NOMO-1 treated with DMSO at 0.1 percent for 48 hours (cell line): Measurements from ENCODE around the gene ENDOV.

ENCODE experiments used
- DNase-seq: peaks from one replicate; lab custom pipeline; 2025; ENCODE audit not compliant: unreplicated experiment; lab: John Stamatoyannopoulos, UW

The ENDOV gene

DNA sequence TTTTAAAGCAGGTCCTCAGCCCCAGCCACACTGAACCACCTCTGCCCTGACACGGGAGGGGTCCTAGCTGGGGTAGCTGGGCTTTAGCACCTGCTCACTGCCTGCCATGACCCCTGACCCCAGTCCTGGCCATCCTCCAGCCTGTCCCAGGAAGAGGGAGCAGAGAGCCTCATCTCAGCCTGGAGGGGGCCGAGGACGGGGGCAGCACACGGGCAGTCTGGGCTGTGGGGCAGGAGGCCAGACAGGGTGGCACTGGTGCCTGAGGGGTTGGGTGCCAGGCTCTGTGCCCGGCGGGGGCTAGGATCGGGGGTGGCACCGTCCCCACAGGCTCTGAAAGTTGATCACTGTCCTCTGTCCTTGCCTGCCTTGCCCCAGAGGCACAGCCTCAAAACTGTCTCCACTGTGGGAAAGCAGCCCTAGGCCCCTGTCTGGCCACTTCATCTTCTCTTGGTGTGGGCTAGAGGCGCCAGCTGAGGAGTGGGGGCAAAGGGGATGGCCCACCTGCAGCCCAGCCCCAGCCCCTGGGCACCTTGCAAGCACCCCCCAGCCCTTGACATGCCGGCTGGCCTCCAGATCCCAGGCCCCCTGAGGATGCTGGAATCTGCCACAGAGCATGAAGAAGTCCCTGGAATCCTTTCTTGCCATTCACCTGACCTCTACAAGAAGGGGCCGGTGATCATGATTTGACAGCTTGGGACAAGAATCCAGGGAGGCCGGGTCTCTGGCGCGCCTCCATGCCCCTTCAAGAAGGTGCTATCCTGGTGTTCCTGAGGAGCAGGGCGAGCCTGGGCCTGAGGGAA, 15.7 kb downstream of the ENDOV start:
- no peak for DNase-seq

DNA sequence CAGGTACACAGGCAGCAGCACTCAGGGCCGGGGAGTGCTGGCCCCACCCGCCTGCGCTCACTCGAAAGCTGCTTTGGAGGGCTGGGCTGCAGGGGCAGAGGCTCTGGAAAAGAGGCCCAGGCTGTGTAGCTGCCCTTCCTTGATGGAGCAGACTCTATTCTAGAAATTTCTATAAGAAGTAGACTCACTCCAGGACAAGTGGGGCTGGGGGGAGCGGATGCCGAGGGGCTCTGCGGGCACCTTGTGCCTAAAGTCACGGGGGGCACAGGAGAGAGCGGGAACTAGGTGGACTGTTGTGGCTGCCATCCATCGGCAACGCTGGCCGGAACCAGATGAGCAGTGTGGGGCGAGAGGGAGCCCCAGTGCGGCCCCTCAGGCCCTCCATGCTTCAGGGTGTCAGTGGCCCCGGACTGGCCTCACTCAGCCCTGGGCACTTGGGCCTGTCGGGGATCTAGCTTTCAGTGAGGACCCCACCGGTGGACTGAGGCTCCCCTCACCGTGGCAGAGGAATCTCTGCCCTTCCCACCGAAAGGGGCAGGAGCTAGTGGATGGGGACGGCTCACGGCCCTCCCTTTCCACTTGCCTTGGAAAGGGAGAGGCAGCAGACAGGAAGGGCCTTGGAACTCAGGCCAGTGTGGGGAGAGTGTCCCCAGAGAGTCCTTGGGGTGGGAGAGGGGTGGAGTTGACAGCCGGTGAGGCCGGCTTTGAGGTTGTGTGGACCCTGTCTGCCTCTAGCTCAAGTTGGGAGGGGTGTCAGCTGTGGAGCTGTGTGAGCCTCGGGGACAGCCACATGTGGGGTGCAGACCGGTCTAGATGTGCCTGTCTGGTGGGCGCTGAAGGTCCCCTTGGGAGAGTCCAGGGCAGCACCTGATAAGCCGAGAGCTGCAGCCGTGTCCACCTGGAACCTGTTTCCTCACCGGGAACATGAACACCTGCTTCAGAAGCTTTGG, 16.6 kb downstream of the ENDOV start:
- no peak for DNase-seq

DNA sequence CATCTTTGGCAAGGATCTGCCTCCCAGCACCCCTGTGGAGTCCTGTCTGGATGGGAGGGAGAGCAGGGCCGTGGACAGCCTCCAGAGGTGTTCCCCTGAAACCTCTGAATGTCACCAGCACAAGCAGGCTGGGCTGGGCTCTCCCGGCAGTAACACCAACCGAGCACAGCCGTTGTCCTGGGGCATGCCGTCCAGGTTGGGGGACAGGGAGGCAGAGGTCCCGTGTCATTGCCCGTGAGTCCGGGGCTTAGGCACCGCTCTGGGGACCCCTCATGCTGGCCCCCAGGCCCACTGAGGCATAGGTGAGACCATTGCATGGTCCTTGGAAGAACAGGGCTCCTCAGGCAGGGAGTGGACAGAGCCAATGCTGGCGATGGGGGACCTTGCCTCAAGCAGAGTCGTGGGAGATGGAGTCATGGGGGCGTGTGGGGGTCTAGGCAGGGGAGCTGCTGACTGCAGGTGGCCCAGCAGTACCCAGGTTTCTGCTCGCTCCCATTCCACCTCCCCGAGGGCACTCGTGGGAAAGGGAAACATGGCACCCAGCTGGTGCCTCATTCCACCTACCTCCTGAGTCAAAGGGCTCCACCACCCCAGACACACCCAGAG, 17.5 kb downstream of the ENDOV start:
- DNase-seq, result no peak

DNA sequence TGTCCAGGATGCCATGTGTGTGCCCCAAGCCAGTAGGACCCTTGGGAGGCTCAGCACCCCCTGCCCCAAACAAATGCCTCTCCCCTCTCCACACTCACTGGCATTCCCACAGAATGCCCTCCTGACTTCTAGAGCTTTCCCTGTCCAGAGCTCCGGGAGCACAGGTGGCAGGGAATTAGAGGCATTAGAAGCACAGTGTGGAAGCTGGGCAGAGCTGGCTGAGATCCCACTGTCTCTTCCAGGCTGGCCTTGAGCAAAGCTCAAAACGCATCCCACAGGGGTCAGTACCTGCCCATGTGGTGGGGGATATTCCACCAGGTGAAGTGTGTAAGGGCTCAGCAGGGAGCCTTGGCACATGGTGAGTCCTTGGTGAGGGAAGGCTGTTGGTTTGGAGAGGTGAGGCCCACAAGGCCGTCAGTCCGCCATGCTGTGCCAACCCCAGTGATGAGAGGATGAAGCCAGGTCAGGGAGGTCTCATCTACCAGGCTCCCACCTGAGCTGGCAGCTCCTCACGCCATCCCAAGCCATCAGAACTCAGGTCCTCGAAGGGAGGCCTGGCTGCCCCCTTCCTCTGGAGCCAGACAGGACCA, 18.1 kb downstream of the ENDOV start:
- no peak for DNase-seq

DNA sequence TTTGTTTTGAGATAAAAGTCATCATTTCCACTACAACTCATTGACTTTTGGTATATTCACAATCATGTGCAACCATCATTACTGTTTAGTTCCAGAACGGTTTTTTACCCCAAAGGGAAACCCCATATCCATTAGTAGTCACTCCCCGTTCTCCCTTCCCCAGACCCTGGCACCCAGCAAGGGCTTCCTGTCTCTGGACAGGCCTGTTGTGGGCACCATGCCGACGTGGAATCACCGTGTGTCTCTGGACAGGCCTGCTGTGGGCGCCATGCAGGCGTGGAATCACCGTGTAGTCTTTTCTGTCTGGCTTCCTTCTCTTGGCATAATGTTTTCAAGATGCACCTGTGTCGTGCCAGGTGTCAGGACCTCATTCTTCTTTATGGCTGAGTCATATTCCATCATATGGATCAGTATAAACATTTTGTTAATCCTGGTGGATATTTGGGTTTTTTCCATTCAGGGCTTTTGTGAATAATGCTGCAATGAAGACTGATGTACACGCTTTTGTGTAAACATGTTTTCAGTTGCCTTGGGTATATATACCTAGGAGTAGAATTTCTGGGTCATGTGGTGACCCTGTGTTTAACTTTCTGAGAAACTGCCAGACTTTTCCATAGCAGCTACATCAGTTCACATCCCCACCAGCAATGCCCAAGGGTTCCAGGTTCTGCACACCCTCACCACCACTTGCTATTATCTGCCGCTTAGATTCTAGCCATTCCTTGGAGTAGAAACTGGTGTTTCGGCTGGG, 19.1 kb downstream of the ENDOV start:
- no peak for DNase-seq

DNA sequence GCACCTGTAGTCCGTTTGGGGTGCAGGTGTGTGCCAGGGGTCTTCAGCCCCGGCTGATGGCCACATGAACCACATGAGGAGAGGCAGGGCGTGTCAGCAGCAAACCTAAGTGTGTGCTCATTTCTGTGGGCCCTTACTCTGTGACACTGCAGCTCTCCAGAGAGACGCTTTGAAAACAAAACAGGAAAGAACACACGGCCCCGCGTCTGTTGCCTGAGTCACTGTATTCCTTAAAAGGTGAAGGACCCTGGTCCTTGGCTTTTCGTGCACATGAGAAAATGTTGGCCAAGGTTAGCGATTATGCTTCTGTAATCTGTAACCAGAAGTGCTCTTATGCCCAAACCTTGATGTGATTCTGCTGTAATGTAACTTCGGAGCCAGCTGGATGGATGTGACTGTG, 22.6 kb downstream of the ENDOV start:
- DNase-seq, result no peak

DNA sequence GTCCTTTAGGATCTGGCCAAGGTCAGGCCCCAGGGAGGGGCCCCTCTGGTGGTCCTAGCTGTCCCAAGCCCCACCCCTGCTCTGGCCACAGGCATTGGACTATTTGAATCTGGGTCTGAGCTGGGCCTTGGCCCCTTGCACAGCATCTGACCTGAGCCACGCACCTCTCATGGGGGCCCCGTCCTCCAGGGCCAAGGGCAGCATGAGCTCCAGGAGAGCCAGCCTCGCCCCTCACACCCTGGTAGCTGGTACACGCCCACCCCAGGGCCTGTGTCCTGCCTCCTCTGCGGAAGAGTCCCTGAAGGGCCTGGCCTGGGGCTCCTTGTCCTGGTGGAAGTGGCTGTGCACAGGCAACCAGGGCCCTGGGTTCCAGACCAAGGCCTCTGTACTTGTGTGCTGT, 23.8 kb downstream of the ENDOV start:
- DNase-seq, result no peak

DNA sequence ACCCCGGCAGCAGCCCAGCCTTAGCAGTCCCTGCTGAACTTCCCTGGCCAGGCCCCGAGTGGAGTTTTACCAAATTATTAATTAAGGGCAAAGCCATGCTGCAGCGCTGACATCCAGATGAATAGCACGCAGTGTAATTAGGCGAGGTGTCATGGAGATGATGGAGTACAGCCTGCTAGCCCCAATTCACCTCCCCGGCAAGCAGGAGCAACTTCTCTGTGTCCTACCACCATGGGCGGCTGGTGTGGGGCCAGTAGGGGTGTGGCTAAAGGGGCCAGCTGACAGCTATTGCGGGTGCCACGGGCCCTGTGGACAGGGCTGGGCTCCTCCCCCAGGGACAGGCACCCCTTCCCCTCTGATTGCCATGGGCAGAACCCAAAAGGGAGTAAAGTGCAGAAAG, 24.5 kb downstream of the ENDOV start:
- no peak for DNase-seq

DNA sequence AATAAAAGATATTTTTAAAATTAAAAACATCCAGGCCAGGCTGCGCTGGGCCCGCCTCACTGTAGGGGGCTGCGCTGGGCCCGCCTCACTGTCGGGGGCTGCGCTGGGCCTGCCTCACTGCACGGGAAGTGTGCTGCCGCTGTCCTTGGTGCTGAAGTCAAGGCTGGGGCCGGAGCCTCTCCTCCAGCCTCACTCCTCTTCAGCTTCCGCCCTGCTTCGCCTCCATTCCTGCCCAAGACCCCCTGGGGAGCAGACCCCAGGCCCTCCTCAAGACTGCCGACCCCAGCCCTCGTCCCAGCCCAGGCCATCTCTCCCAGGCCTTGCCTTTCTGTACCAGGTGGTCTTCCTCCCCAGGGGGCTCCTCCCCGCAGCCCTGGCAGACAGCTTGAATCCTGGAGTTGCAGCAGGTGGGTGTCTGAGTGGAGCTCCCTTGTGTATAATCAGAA, 26.2 kb downstream of the ENDOV start:
- peak; percentile 27 for DNase-seq

DNA sequence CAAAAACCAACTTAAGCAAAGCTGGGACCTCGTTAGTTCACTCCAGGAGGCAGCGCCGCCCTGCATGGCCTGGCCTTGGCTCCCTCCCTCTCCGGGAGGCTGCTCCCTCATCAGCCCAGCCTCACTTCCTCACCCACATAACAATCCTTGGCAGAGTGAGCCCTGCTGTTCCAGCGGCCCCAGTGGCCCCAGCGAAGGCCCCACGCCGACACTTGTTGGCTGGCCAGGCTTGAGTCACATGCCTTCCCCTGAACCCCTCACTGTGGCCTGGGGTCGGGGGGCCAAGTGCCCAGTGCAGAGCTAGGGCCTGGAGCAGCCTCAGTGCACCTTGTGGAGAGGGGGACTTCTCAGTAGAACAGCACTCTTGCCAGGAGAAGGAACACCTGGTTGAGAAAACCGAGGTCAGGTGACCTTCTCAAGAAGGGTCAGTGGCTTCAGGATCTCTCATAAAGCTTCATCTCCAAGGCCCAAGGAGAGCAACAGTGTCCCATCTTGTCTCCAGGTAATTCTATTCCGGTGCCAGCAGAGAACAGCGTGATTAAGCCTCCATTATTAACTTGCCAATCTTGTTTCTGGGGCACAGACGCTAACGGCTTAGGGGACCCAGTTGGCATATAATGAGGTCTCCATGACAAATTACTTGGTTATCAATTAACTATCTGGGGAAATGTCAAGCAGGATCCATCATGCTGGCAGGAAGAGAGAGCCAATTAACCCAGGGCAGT, 26.8 kb downstream of the ENDOV start:
- no peak for DNase-seq

DNA sequence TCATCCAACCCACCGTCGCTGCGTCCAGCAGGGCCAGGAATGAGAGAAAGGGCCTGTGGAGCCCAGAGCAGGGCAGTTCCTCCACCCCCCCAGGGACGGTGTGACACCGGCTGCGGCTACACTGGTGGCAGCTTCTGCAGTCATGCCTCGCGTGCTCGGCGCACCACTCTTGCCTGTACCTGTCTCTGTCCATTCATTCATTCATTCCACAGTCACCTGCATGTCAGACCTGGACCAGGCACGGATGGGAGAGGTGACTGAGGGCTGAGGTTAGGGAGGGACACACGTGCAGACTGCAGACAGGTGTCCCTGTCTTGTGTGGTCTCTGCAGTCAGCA, 27.3 kb downstream of the ENDOV start:
- DNase-seq, result no peak

DNA sequence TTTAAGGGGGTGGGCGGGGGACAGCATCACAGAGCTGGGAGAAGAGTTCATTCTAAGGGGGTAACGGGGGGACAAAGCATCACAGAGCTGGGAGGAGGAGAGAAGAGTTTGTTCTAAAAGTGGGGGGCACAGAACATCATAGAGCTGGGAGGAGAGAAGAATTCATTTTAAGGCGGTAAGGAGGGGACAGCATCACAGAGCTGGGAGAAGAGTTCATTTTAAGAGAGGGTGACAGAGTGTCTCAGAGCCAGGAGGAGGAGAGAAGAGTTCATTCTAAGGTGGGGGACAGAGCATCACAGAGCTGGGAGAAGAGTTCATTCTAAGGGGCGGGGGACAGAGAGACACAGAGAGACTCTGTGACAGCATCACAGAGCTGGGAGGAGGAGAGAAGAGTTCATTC, 27.8 kb downstream of the ENDOV start:
- no peak for DNase-seq

DNA sequence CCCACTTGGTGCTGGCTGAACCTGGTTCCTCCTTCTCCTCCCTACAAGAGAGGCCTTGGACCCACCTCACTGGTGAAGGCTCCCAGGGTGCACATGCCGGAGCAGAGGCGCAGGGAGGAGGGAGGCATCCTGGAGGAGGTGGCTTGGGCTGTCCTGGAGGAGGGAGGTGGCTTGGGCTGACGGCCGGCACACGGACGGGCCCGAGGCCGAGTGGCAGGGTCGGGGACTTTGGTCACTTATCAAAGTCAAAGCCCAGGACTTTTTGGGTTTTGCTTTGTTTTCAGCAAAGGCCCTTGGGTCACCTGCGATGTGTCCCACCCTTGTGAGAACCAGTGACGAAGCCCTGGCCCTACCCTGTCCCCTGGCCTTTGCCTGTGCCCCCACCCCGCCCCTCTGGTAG, 28.5 kb downstream of the ENDOV start:
- DNase-seq, result no peak

DNA sequence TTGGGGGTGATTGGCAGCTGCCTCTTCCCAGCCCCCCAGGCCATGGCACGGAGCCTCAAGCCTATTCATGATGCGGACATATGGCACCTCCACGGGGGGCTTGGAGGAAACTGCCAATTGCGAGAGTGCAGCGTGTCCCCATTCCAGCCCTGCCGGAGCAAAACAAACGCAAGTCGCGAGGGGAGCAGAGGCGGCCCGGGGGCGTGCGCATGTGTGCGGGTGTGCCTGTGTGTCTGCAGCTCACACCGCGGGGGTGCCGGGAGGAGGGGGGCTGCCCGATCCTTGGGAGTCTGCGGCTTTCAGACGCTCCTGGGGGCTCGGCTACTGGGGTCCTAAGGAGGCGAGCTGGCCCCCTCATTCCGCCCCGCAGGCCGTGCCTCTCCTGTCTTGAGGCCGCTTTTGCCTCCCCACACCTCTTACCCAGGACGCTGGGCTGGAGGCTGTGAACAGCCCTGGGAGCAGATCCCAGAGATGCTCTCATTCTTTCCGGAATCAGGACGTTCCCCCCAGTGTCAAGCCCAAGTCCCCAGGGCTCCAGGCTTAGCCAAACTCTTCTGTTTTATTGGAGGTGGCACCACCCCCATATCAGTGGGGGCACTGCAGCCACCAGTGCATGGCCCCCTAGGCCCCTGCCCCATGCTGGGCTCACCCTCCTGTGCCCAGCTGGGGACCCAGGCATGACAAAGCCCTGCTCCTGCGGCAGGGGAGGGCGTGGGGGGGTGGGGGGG, 29.1 kb downstream of the ENDOV start:
- DNase-seq, result no peak

DNA sequence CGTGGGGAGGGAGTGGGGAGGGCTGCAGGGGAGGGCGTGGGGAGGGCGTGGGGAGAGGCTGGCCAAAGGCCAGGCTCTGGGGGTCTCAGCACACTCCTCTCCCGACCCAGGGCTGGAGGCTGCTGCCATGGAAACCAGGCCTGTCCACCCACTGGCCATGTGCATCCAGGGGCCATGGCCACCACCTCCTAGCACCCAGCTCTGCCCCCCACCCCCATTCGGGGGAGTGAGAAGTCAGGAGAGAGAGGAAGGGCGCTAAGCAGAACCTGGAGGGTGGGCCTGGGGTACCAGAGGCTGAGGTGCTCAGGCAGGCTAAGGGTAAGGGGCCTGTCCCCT, 29.6 kb downstream of the ENDOV start:
- DNase-seq, result no peak

DNA sequence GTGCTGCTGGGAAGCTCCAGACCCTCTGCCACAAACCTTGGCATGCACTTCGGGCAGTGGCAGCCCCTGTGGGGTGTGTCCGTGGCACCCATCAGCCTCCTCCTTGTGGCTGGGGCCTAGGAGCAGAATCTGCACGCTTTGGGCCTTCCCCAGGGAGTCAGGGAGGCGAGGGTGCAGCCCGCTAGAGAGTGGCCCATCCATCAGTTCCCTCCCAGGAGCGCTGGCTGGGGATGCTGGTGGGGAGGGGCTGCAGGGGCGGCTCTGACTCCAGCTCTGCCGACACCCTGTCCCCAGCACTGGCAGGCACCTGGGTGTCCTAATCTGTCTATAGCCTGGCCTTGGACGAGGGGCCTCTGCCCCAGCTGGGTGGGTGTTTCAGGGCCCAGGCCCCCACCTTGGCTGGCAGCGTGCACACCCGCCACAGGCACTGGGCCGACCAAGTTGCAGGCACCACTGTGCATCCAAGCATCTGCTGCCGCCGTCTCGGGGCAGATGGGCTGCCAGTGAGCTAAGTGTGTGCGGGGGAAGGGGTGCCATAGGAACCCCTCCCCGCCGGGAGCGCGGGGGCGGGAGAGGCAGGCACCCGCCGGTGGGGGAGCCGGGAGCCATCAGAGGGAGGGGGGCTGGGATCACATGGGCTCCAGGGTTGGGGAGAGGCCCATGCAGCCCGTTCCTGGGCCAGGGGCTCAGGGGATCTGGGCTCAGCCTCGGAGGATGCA, 30.2 kb downstream of the ENDOV start:
- DNase-seq, result no peak

DNA sequence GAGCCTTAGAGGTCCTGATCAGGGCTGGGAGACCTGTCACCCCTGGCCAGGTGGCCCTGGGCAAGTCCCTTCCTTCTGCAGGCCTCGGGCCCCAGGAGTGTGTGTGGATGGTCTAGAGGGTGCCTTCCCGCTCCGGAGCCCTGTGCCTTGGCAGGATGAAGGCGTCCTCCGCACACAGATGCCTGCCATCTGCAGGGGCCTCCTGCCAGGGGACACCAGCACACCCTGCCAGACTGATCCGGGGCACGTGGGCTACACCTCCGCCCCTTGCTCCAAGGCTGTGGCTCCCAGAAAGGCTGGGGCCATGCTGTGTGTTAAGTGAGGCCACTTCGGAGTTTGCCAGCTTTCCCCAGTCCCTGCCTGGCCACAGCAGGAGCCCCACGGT, 30.8 kb downstream of the ENDOV start:
- DNase-seq, result no peak

DNA sequence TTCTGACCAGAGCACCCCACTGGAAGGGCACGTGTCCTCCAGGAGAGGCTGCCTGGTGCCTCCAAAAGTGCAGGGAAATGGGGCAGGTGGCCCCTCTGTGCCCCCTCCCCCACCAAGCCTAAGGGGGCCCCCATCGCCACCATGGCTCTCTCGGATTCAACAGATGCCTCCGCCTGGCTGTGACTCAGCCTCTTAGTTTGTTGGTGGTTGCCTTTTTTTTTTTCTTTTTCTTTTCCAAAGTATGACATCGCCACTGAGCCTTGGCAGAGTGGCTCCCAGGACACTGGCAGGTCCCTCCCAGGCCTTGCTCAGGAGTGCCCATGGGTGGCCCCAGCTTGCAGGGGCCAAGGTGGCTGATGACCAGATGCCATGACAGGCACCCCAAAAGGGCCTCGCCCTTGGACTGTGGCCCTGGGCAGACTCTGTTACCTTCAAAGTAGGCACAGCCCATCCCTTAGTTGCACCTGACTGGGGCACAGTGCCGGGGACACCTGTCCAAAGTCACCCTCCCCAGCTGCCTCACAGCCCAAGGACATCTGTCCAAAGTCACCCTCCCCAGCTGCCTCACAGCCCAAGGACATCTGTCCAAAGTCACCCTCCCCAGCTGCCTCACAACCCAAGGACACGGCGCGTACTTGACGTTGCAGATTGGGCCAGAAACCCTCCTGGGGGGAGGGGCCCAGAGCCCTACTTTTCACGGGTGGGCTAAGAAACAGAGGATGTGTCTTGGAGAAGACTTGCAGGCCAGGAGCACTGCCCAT, 31.9 kb downstream of the ENDOV start:
- DNase-seq, result no peak
